Uterus (tissue), 4 donors: Measurements from ENCODE around the gene ELL2. TPM values are rescaled to one million over a fixed set of nuclear protein-coding genes. Genes with fewer than 3 reads are reported as not detected.

Experiments
- DNase-seq, 2 donors: peaks; one replicate each; pipeline ENCODE4 v3.0.0-alpha.2; 2019 to 2020
- H3K27ac ChIP-seq, 2 donors: fragments of 200-600 bp; sonication (generic); 1 replicate in 1 of 2; 2 replicates in 1 of 2; pipeline ENCODE4 v1.5.1; 2016 to 2018
- H3K27me3 ChIP-seq, 2 donors: fragments of 200-600 bp; sonication (generic); one replicate each; pipeline ENCODE4 v1.5.1; 2018 to 2019; ENCODE audit warnings: control low read depth in 1 of 2
- H3K36me3 ChIP-seq, 2 donors: fragments of 200-600 bp; sonication (generic); one replicate each; pipeline ENCODE4 v1.5.1; 2019; ENCODE audit warnings: control low read depth in 1 of 2
- H3K4me1 ChIP-seq, 2 donors: fragments of 200-600 bp; sonication (generic); one replicate each; pipeline ENCODE4 v1.5.1; 2018 to 2019; ENCODE audit warnings: control low read depth in 1 of 2
- H3K4me3 ChIP-seq, 2 donors: fragments of 200-600 bp; sonication (generic); 1 replicate in 1 of 2; 2 replicates in 1 of 2; pipeline ENCODE4 v1.5.1; 2018 to 2019; ENCODE audit warnings: mild to moderate bottlenecking in 1 of 2
- H3K9me3 ChIP-seq, 2 donors: fragments of 200-600 bp; sonication (generic); one replicate each; pipeline ENCODE4 v1.5.1; 2019; ENCODE audit warnings: control low read depth in 1 of 2
- POLR2A ChIP-seq, 2 donors: fragments of 450-650 bp; IDR thresholded peaks; one replicate each; pipeline ENCODE4 v1.6.1; 2016; ENCODE audit warnings: antibody characterized with exemption in 2 of 2, mild to moderate bottlenecking in 1 of 2, moderate library complexity in 1 of 2
- intact Hi-C: fragments of 100-400 bp; cut with DNase I; formaldehyde crosslinking; loops from one replicate; pipeline ENCODE4 v1.15.1; 2023; ENCODE audit warnings: low total_unique reads
- total RNA-seq, 4 donors: library from RNA; depleted of rRNA in 3 of 4; stranded (reverse); fragments of >200 nt in 3 of 4; gene quantifications; one replicate each; pipeline versions ENCODE4 v1.1.0 to v1.2.4, GENCODE V29; 2014 to 2023
- TF ChIP-seq, protein P1 (sequence below), 4 experiments: fragments of 200-600 bp in 2 of 4; fragments of 450-650 bp in 2 of 4; sonication (generic) in 2 of 4; IDR thresholded peaks; one replicate each; pipeline ENCODE4 v1.5.1; 2016 to 2019; ENCODE audit warnings: antibody characterized with exemption in 4 of 4, mild to moderate bottlenecking in 2 of 4, moderate library complexity in 1 of 4
- donor health status: DM: yes; HTN: yes; CAD: no.

The ELL2 gene
- total RNA-seq, 4 donors from 2014 or later = 2.3 to 53.2 (median 16.0) TPM

DNA sequence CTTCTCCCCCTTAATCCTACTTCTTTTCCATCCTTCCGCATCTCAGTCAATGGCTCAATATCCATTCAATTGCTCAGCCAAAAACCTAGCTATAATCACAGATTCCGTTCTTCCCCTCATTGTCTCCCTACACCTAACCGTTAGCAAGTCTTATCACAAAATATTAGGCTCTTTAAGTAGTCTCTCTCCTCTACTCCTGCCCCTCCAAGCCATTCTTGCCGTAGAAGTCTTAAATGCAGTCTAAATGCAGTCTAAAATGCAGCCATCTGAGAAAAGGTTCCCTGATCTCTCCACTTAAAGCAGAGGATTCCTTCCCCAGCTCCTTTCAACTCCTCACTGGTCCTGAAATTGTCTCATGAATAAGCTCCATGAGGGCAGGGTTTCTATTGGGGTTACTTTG lies 57.8 kb downstream of the ELL2 start:
- H3K9me3 ChIP-seq = no peaks in the 10 kb centered on the region
- H3K4me3 ChIP-seq = no peak overlapping the region
- intact Hi-C loops = no loop called here
- H3K27ac ChIP-seq = no peak overlapping the region
- no peak for TF ChIP-seq POLR2A (IDR thresholded peaks at IDR 0.05)
- TF ChIP-seq, protein P1, sequence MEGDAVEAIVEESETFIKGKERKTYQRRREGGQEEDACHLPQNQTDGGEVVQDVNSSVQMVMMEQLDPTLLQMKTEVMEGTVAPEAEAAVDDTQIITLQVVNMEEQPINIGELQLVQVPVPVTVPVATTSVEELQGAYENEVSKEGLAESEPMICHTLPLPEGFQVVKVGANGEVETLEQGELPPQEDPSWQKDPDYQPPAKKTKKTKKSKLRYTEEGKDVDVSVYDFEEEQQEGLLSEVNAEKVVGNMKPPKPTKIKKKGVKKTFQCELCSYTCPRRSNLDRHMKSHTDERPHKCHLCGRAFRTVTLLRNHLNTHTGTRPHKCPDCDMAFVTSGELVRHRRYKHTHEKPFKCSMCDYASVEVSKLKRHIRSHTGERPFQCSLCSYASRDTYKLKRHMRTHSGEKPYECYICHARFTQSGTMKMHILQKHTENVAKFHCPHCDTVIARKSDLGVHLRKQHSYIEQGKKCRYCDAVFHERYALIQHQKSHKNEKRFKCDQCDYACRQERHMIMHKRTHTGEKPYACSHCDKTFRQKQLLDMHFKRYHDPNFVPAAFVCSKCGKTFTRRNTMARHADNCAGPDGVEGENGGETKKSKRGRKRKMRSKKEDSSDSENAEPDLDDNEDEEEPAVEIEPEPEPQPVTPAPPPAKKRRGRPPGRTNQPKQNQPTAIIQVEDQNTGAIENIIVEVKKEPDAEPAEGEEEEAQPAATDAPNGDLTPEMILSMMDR (IDR thresholded peaks at IDR 0.05) = no peak
- H3K36me3 ChIP-seq = no peaks in the 10 kb centered on the region
- no peaks in the 10 kb centered on the region for H3K27me3 ChIP-seq
- peaks cover 0 to 2% of the 10 kb centered on the region in 2 donors for H3K4me1 ChIP-seq
- DNase-seq = no peak

DNA sequence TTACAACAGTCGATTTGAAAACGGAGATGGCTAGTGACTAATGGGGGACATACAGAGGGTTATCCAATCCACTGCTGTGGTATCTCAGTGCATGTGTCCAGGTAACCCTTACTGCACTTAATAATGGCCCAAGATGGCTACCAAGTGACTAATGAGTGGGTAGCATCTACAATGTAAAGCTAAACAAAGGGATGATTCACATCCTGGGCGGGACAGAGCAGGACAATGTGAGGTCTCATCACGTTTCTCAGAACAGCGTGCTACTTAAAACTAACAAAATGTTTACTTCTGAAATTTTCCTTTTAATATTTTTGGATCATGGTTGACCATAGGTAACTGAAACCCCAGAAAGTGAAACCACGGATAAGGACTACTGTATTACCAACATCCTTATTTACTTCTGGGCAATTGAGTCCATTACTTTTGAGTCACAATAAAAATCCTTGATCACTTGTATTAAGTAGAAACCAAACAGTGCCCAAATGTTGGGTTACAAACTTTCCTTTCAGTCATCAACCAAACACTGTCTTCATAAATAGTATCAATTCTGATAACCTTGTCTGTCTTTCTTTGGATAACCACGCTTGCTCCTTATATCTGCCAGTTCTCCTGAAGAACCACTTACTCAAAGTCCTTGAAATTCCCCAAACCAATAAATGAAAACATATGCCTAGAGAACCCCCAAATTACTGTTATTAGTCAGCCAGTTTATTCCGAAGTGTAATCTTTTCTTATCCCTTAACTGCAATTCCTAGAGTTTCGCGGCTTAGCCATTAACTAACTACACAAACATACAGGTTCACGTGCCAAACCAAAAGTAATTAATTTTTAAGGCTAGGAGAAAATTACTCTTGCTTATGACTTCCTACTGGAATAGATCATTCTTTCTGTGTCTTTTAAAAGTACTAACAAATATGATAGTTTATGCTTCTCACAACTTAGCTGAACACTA lies 59.7 kb downstream of the ELL2 start:
- TF ChIP-seq, protein P1 (IDR thresholded peaks at IDR 0.05) = no peak
- TF ChIP-seq POLR2A (IDR thresholded peaks at IDR 0.05) = no peak
- Histone ChIP-seq H3K27me3 (no peaks in the 10 kb centered on the region), H3K36me3 (no peaks in the 10 kb centered on the region), H3K4me1 (no peaks in the 10 kb centered on the region), H3K4me3 (no peak overlapping the region), H3K9me3 (no peaks in the 10 kb centered on the region), H3K27ac (no peak overlapping the region)
- intact Hi-C loops = no loop called here
- no peak for DNase-seq

DNA sequence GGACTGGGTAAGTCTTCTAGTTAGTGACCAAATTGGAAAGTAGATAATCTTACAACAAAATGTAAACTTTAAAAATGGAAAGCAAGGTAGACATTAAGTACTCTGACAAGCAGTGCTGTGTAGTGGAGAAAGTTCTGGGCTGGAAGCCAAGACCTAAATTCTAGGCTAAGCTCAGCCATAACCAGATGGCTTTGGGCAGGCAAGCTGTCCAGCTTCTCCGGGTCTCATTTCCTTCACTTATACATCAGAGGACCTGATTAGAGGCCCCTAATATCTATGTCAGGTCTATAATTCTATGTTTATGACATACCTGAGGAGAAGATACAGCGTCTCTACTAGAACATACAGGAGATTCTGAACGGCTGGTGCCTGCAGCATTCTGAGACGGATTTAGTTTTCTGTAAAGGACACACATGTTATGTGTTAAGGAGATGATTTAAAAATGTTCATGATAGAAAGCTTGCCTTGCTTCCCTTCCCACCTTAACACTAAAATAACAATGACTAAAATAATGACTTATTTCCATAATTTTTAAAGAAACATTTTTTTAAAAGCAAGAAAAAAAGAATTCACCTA lies 61.2 kb downstream of the ELL2 start:
- H3K9me3 ChIP-seq = no peaks in the 10 kb centered on the region
- DNase-seq = peak in 1 of 2 donors; percentile 33
- intact Hi-C loops = no loop called here
- H3K4me3 ChIP-seq = no peak overlapping the region
- H3K4me1 ChIP-seq = no peaks in the 10 kb centered on the region
- no peak for TF ChIP-seq POLR2A (IDR thresholded peaks at IDR 0.05)
- TF ChIP-seq, protein P1 (IDR thresholded peaks at IDR 0.05) = no peak
- no peaks in the 10 kb centered on the region for H3K27me3 ChIP-seq
- H3K36me3 ChIP-seq = no peaks in the 10 kb centered on the region
- H3K27ac ChIP-seq = no peak overlapping the region

DNA sequence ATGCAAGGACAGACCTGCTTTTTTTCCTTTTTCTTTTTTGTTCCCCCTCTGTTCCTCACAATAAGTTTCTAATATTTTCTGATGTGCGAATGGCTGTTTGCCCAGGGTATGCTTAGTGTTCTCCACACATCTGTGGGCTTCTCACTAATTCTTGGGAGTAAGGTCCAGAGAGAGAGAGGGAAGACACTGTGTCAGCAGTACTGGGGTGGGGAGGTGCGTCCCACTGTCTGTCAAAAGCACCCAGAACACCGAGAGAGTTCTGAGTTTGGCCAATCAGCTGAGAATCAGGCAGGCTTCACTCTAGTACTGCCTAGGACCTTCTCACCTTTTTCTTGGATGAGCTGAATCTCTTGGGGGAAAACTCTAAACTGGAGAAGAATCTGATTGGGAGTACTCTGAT lies 61.8 kb downstream of the ELL2 start:
- Histone ChIP-seq H3K9me3 (no peaks in the 10 kb centered on the region), H3K27me3 (no peaks in the 10 kb centered on the region), H3K36me3 (no peaks in the 10 kb centered on the region), H3K27ac (no peak overlapping the region), H3K4me1 (no peaks in the 10 kb centered on the region), H3K4me3 (no peak overlapping the region)
- intact Hi-C loops = no loop called here
- TF ChIP-seq POLR2A (IDR thresholded peaks at IDR 0.05) = no peak
- TF ChIP-seq, protein P1 (IDR thresholded peaks at IDR 0.05) = no peak
- DNase-seq = no peak

DNA sequence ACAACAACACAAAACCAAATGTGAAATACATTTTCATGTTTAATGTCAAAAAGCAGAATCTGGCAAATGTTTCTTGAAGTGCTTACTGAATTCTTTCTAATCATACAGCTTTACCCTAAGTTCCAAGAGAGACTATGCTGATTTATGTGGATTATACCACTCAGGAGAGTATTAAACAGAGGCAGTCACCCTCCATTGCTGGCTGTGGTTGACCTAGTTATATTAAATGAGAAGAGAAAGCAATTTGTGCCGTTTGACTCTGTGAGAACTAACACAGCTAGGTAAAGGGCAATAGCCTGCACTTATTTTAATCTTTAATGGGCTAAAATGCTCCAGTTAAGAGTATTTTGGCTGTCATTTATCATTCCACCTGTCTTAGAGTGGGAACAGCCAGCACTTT lies 62.6 kb downstream of the ELL2 start:
- no peak overlapping the region for H3K4me3 ChIP-seq
- intact Hi-C loops = no loop called here
- H3K27ac ChIP-seq = no peak overlapping the region
- TF ChIP-seq, protein P1 (IDR thresholded peaks at IDR 0.05) = no peak
- no peak for TF ChIP-seq POLR2A (IDR thresholded peaks at IDR 0.05)
- DNase-seq = no peak
- no peaks in the 10 kb centered on the region for H3K9me3 ChIP-seq
- H3K27me3 ChIP-seq = no peaks in the 10 kb centered on the region
- H3K36me3 ChIP-seq = no peaks in the 10 kb centered on the region
- H3K4me1 ChIP-seq = no peaks in the 10 kb centered on the region
